HCT116 (cell line): Measurements from ENCODE around the gene PLEKHH2. TPM values are rescaled to one million over a fixed set of nuclear protein-coding genes. Genes with fewer than 3 reads are reported as not detected.

Experiments
- CEBPB ChIP-seq: IDR thresholded peaks from 2 replicates; pipeline ENCODE4 v1.6.1; 2012; ENCODE audit warnings: low read depth
- FOSL1 ChIP-seq: IDR thresholded peaks from 2 replicates; pipeline ENCODE4 v1.6.1; 2012; ENCODE audit warnings: low read depth
- POLR2A ChIP-seq: IDR thresholded peaks from 2 replicates; pipeline ENCODE4 v1.7.0; 2011; ENCODE audit warnings: borderline replicate concordance; ENCODE audit not compliant: insufficient read depth, insufficient read length; ENCODE audit errors: extremely low read depth
- REST ChIP-seq: IDR thresholded peaks from 2 replicates; pipeline ENCODE4 v1.6.1; 2012; ENCODE audit warnings: low read depth
- SP1 ChIP-seq: IDR thresholded peaks from 2 replicates; pipeline ENCODE4 v1.6.1; 2012; ENCODE audit warnings: low read depth
- ZFX ChIP-seq: fragments of 450-650 bp; IDR thresholded peaks from 2 replicates; pipeline ENCODE4 v1.6.1; 2017
- total RNA-seq: library from RNA; stranded (reverse); gene quantifications from one replicate; pipeline ENCODE4 v1.2.1, GENCODE V29; 2021; ENCODE audit not compliant: unreplicated experiment
- TF ChIP-seq, protein P1 (sequence below), 3 experiments: fragments of 200-600 bp in 1 of 3; sonication (generic) in 1 of 3; IDR thresholded peaks in 2 of 3; conservative IDR thresholded peaks in 1 of 3; 2 replicates each; pipeline ENCODE4 v1.5.1; 2012 to 2017; ENCODE audit warnings: low read depth in 2 of 3, low read length in 2 of 3, antibody characterized with exemption in 1 of 3, borderline replicate concordance in 1 of 3, control low read depth in 1 of 3, mild to moderate bottlenecking in 1 of 3, mixed read lengths in 1 of 3, mixed run types in 1 of 3, moderate library complexity in 1 of 3; ENCODE audit not compliant: insufficient read depth in 1 of 3
- TF ChIP-seq, protein P2 (sequence below): IDR thresholded peaks from 2 replicates; pipeline ENCODE4 v1.6.1; 2012

The PLEKHH2 gene
- total RNA-seq, 1 experiment from 2014 or later: 7.8 TPM

DNA sequence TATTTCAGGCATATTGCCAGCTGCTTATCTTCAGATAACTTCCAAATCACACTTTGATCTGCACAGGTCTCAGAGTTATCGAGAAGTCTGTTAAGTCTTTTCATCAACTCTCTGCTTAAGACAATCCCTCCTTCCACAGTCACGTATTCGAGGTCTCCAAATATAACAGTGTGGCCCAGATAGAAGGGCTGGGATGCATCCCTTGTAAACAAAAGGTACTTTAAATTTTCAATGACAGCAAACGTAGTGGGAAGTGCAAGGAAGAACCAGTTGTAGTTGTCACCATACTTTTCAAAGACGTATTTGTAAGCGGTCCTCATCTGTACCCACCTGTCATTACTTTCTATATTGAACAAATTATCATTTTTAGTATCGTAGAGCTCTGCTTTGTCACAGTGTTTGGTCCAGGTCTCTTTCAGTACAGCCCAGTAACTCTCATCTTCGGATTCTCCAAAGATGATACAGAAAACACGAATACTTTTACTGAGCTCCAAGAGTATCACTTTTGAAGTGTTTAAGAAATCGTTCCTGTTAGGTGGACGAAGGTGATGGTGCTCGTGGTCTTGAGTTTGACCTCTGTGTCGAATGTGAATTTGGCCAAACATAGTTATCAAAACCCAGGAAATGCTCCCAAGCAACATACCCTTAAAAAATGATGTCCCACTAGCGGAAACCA lies 38.7 kb downstream of the PLEKHH2 start (continued):
- TF ChIP-seq, protein P1, sequence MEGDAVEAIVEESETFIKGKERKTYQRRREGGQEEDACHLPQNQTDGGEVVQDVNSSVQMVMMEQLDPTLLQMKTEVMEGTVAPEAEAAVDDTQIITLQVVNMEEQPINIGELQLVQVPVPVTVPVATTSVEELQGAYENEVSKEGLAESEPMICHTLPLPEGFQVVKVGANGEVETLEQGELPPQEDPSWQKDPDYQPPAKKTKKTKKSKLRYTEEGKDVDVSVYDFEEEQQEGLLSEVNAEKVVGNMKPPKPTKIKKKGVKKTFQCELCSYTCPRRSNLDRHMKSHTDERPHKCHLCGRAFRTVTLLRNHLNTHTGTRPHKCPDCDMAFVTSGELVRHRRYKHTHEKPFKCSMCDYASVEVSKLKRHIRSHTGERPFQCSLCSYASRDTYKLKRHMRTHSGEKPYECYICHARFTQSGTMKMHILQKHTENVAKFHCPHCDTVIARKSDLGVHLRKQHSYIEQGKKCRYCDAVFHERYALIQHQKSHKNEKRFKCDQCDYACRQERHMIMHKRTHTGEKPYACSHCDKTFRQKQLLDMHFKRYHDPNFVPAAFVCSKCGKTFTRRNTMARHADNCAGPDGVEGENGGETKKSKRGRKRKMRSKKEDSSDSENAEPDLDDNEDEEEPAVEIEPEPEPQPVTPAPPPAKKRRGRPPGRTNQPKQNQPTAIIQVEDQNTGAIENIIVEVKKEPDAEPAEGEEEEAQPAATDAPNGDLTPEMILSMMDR (IDR thresholded peaks at IDR 0.05 in 2 of 3, conservative IDR thresholded peaks at IDR 0.05 in 1 of 3; ENCODE audit: borderline replicate concordance in 1 of 3, insufficient read depth in 1 of 3, low read depth in 2 of 3, low read length in 2 of 3): no peak
- no peak for TF ChIP-seq ZFX
- TF ChIP-seq, protein P2, sequence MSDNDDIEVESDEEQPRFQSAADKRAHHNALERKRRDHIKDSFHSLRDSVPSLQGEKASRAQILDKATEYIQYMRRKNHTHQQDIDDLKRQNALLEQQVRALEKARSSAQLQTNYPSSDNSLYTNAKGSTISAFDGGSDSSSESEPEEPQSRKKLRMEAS: no peak
- TF ChIP-seq POLR2A: no peak
- TF ChIP-seq REST: no peak
- TF ChIP-seq CEBPB: no peak
- TF ChIP-seq FOSL1: no peak
- no peak for TF ChIP-seq SP1
